KMS-11 (cell line): ENCODE measurements around the gene XKR7.

Source experiments
- H2AFZ ChIP-seq: fragments of 200-600 bp; sonication (generic); 2 replicates; pipeline ENCODE4 v1.6.1; 2016; ENCODE audit warnings: antibody characterized with exemption, mixed run types, low read depth
- H3K27ac ChIP-seq: fragments of 200-600 bp; sonication (generic); 2 replicates; pipeline ENCODE4 v1.6.1; 2016; ENCODE audit warnings: mild to moderate bottlenecking, mixed run types
- H3K27me3 ChIP-seq: fragments of 200-600 bp; sonication (generic); 2 replicates; pipeline ENCODE4 v1.6.1; 2017; ENCODE audit warnings: mild to moderate bottlenecking, low read depth, mixed run types, moderate library complexity; ENCODE audit not compliant: insufficient read depth
- H3K36me3 ChIP-seq: fragments of 200-600 bp; sonication (generic); 2 replicates; pipeline ENCODE4 v1.6.1; 2017; ENCODE audit warnings: mild to moderate bottlenecking, mixed run types; ENCODE audit not compliant: insufficient read depth
- H3K4me1 ChIP-seq: fragments of 200-600 bp; sonication (generic); 2 replicates; pipeline ENCODE4 v1.6.1; 2016; ENCODE audit warnings: mild to moderate bottlenecking, low read depth, mixed run types; ENCODE audit not compliant: poor library complexity, severe bottlenecking
- H3K4me2 ChIP-seq: fragments of 200-600 bp; sonication (generic); 2 replicates; pipeline ENCODE4 v1.7.0; 2016; ENCODE audit warnings: mild to moderate bottlenecking, mixed run types
- H3K4me3 ChIP-seq: fragments of 200-600 bp; sonication (generic); IDR thresholded peaks from 2 replicates; pipeline ENCODE4 v1.6.1; 2017; ENCODE audit warnings: low read depth, low read length, mixed read lengths; ENCODE audit not compliant: insufficient read depth
- H3K79me2 ChIP-seq: fragments of 200-600 bp; sonication (generic); 2 replicates; pipeline ENCODE4 v1.6.1; 2016; ENCODE audit warnings: low read depth, mixed run types; ENCODE audit not compliant: insufficient read depth
- H3K9ac ChIP-seq: fragments of 200-600 bp; sonication (generic); 2 replicates; pipeline ENCODE4 v1.6.1; 2016; ENCODE audit warnings: mild to moderate bottlenecking, mixed run types
- H4K20me1 ChIP-seq: fragments of 200-600 bp; sonication (generic); 2 replicates; pipeline ENCODE4 v1.6.1; 2016; ENCODE audit warnings: mild to moderate bottlenecking, mixed run types; ENCODE audit not compliant: insufficient read depth
- TF ChIP-seq, protein P1 (sequence below): fragments of 200-600 bp; sonication (generic); conservative IDR thresholded peaks from 2 replicates; pipeline ENCODE4 v1.6.1; 2017; ENCODE audit warnings: low read depth, mild to moderate bottlenecking, antibody characterized with exemption, low read length, moderate library complexity, mixed read lengths

XKR7 gene

GRCh38 chr20:31948008-31948407 lies 19.9 kb upstream of the XKR7 start:
- Histone ChIP-seq H3K4me3 (no peak overlapping the region), H3K4me1 (peaks cover 6% of the 10 kb centered on the region), H3K36me3 (peaks cover 21% of the 10 kb centered on the region; the same call in 1 of the 2 replicates), H3K4me2 (no peak overlapping the region), H3K27ac (no peak overlapping the region), H3K27me3 (no peaks in the 10 kb centered on the region), H3K9ac (no peak overlapping the region), H2AFZ (no peak overlapping the region), H3K79me2 (peaks cover 21% of the 10 kb centered on the region), H4K20me1 (no peaks in the 10 kb centered on the region)
- TF ChIP-seq, protein P1, sequence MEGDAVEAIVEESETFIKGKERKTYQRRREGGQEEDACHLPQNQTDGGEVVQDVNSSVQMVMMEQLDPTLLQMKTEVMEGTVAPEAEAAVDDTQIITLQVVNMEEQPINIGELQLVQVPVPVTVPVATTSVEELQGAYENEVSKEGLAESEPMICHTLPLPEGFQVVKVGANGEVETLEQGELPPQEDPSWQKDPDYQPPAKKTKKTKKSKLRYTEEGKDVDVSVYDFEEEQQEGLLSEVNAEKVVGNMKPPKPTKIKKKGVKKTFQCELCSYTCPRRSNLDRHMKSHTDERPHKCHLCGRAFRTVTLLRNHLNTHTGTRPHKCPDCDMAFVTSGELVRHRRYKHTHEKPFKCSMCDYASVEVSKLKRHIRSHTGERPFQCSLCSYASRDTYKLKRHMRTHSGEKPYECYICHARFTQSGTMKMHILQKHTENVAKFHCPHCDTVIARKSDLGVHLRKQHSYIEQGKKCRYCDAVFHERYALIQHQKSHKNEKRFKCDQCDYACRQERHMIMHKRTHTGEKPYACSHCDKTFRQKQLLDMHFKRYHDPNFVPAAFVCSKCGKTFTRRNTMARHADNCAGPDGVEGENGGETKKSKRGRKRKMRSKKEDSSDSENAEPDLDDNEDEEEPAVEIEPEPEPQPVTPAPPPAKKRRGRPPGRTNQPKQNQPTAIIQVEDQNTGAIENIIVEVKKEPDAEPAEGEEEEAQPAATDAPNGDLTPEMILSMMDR, result no peak

- TF ChIP-seq, protein P1, result no peak
- peak overlapping the region; percentile 96 for H3K4me2 ChIP-seq
- H2AFZ ChIP-seq, result no peak overlapping the region
- no peak overlapping the region for H3K9ac ChIP-seq
- H4K20me1 ChIP-seq, result no peaks in the 10 kb centered on the region
- no peak overlapping the region for H3K4me3 ChIP-seq
- H3K36me3 ChIP-seq, result peaks cover 18% of the 10 kb centered on the region; the same call in 1 of the 2 replicates
- H3K4me1 ChIP-seq, result peaks cover 6% of the 10 kb centered on the region
- peaks cover 9% of the 10 kb centered on the region; the same call in 1 of the 2 replicates for H3K27me3 ChIP-seq
- H3K27ac ChIP-seq, result no peak overlapping the region
- peaks cover 21% of the 10 kb centered on the region for H3K79me2 ChIP-seq
Observed at GRCh38 chr20:31949877-31950646, 17.9 kb upstream of the XKR7 start.

GRCh38 chr20:31951203-31951529 lies 16.8 kb upstream of the XKR7 start:
- Histone ChIP-seq H3K27ac (peak overlapping the region; percentile 29), H3K4me1 (peaks cover 6% of the 10 kb centered on the region), H2AFZ (peak overlapping the region; percentile 80), H3K4me3 (peak overlapping the region; percentile 73), H4K20me1 (no peaks in the 10 kb centered on the region), H3K27me3 (peaks cover 19% of the 10 kb centered on the region), H3K4me2 (peak overlapping the region; percentile 96), H3K79me2 (peaks cover 21% of the 10 kb centered on the region), H3K36me3 (peaks cover 18% of the 10 kb centered on the region; the same call in 1 of the 2 replicates), H3K9ac (peak overlapping the region; percentile 77)
- TF ChIP-seq, protein P1, result no peak

DNA sequence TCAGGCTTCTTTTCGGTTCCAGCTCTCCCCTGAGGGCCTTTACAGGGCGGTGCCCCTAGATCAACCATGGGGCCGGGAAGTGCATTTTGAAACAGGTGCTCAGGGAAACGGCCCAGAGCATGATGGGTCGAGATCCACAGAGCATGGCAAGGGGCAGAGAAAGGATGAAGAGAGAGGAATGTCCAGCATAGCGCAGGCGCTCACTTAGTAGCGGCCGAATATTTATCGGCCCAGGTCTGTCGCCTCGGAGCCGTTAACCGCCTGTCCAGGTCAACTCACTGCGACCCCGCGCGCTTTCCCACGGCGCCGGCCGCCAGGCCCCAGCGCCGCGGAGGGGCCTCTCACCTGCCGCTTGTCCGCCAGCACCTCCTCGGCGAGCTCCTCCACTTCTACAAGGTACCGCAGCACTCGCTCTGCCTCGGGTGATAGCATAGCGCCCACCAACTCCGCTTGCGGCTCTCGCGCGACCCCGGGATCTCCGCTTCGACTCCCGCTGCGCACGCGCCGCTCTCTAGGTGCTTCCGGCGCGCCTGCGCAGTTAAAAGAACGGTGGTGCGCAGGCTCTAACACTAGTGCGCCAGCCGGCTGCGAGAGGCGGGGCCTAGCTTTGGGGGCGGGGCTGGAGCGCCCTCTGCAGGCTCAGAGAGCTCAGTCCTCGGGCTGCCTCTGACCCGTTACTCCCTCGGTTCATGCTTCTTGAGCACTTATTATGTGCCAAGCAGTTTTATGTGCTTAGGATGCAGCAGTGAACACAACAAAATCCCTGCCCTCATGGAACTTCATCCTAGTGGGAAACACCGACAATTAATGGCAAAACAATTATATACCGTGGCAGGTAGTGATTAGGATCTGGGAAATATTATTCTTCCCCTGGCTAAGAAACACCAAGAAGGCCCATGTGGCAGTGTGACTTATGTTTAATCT lies 16.2 kb upstream of the XKR7 start, which contains the start of gene PDRG1:
Gene PDRG1 (minus strand): TSS at position 517 of the 924 bp plus-strand sequence. CDS start 85 bp downstream, at position 432.
- H3K79me2 ChIP-seq, result peaks cover 21% of the 10 kb centered on the region

More for the DNA sequence above, 16.2 kb upstream of the XKR7 start, which contains the start of gene PDRG1:
- peak within 1 kb of the TSS; percentile 77 for H3K9ac ChIP-seq
- H3K4me1 ChIP-seq, result peaks cover 6% of the 10 kb centered on the region
- H3K27ac ChIP-seq, result peak within 1 kb of the TSS; percentile 29
- H4K20me1 ChIP-seq, result no peaks in the 10 kb centered on the region
- H3K4me2 ChIP-seq, result peak within 1 kb of the TSS; percentile 96
- H2AFZ ChIP-seq, result peak within 1 kb of the TSS; percentile 80
- H3K4me3 ChIP-seq, result peak within 1 kb of the TSS; percentile 73
- H3K36me3 ChIP-seq, result peaks cover 18% of the 10 kb centered on the region; the same call in 1 of the 2 replicates
- TF ChIP-seq, protein P1, result peak; percentile 90
- peaks cover 24% of the 10 kb centered on the region for H3K27me3 ChIP-seq
